ENCODE results near the gene PAX7.

DNA sequence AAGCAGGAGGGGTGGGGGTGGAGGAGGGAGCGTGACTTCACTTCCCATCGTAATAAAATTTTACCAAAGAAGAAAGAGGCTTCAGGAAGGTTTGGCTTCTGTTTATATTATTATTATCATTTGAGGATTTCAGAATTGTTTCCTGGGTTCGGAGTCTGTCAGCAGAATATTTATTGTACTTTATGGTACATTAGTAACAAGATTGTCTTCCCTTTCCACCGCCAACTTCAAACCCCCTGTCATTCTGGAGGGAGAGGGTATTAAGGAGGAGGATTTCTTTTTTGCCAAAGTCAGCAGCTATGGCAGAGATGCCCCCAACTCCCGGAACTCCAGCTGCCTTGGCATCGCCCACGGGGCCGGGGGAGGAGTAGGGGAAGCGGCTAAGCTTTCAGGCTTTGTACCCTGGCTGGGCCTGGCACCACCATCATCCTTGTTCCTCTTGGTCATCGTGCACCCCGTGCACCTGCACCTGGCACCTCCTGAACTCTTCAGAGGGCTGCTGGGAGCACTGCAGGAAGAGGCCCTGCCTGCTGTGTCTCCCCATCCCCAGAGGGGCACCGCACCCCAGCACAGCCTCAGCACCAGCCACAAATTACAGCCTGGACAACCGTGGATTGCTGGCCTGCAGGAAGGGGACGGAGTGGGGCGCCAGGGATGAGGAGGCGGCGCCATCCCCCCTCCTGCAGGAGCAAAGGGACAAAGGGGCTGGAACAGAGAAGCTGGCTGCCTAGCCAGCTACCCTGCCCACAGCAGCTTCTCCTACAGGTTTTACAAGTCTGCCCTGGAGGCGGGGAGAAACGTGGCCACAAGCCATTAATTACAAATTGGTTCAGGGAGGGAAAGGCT, 24.0 kb upstream of the PAX7 start:
- TF ChIP-seq POLR2A (IDR thresholded peaks at IDR 0.05; ENCODE audit: extremely low read depth, insufficient read length) = no peak
- TF ChIP-seq, protein P1, sequence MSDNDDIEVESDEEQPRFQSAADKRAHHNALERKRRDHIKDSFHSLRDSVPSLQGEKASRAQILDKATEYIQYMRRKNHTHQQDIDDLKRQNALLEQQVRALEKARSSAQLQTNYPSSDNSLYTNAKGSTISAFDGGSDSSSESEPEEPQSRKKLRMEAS (IDR thresholded peaks at IDR 0.05; ENCODE audit: low read depth, low read length) = no peak
